GM23338 (cell line): ENCODE results near the gene CDKN3. TPM values are rescaled to one million over a fixed set of nuclear protein-coding genes. Genes with fewer than 3 reads are reported as not detected.

Source experiments
- ATAC-seq: fragments of 200-7000 bp; cut with Tn5 transposase; 3 replicates; pipeline ENCODE4 v1.9.1; 2020
- DNase-seq: peaks from one replicate; pipeline ENCODE4 v3.0.0-alpha.2; 2015; ENCODE audit warnings: low spot score
- H2AFZ ChIP-seq: fragments of 200-600 bp; sonication (generic); 2 replicates; pipeline ENCODE4 v1.8.0; 2016; ENCODE audit warnings: antibody characterized with exemption, mild to moderate bottlenecking, moderate library complexity
- H3F3A ChIP-seq: fragments of 200-600 bp; sonication (generic); replicated peaks from 2 replicates; pipeline ENCODE4 v1.8.0; 2017; ENCODE audit warnings: antibody characterized with exemption, mixed run types, low read depth
- H3K27ac ChIP-seq: fragments of 200-600 bp; sonication (generic); 2 replicates; pipeline ENCODE4 v1.6.1; 2016; ENCODE audit warnings: low read depth
- H3K27me3 ChIP-seq: fragments of 200-600 bp; sonication (generic); 2 replicates; pipeline ENCODE4 v1.8.0; 2016; ENCODE audit warnings: mild to moderate bottlenecking, mixed run types, moderate library complexity; ENCODE audit not compliant: insufficient read depth
- H3K36me3 ChIP-seq: fragments of 200-600 bp; sonication (generic); 2 replicates; pipeline ENCODE4 v1.8.0; 2016; ENCODE audit warnings: mild to moderate bottlenecking; ENCODE audit not compliant: insufficient read depth
- H3K4me1 ChIP-seq: fragments of 200-600 bp; sonication (generic); 2 replicates; pipeline ENCODE4 v1.8.0; 2016; ENCODE audit warnings: mild to moderate bottlenecking, moderate library complexity; ENCODE audit not compliant: insufficient read depth
- H3K4me2 ChIP-seq: fragments of 200-600 bp; sonication (generic); 2 replicates; pipeline ENCODE4 v1.7.1; 2017; ENCODE audit warnings: mixed run types
- H3K4me3 ChIP-seq: fragments of 200-600 bp; sonication (generic); 2 replicates; pipeline ENCODE4 v1.6.1; 2016; ENCODE audit warnings: mixed run types
- H3K79me2 ChIP-seq: fragments of 200-600 bp; sonication (generic); replicated peaks from 2 replicates; pipeline ENCODE4 v1.8.0; 2017; ENCODE audit warnings: mild to moderate bottlenecking; ENCODE audit not compliant: insufficient read depth
- H3K9me2 ChIP-seq: fragments of 200-600 bp; sonication (generic); 2 replicates; pipeline ENCODE4 v1.8.0; 2017; ENCODE audit not compliant: insufficient read depth
- H4K20me1 ChIP-seq: fragments of 200-600 bp; sonication (generic); replicated peaks from 2 replicates; pipeline ENCODE4 v1.8.0; 2017; ENCODE audit warnings: mild to moderate bottlenecking; ENCODE audit not compliant: insufficient read depth
- H3K27ac Mint-ChIP-seq: 2 replicates; pipeline ENCODE4 v1.8.0; 2020; ENCODE audit warnings: inconsistent platforms, mild to moderate bottlenecking, moderate library complexity, mixed read lengths
- H3K27me3 Mint-ChIP-seq: 3 replicates; pipeline ENCODE4 v1.8.0; 2022; ENCODE audit warnings: low read depth, mild to moderate bottlenecking, moderate library complexity, mixed read lengths, inconsistent platforms; ENCODE audit not compliant: insufficient read depth, poor library complexity
- H3K36me3 Mint-ChIP-seq: 3 replicates; pipeline ENCODE4 v1.8.0; 2021; ENCODE audit warnings: low read depth, mild to moderate bottlenecking, inconsistent platforms, moderate library complexity, mixed read lengths
- H3K4me1 Mint-ChIP-seq: 3 replicates; pipeline ENCODE4 v1.8.0; 2020; ENCODE audit warnings: mild to moderate bottlenecking, inconsistent platforms, mixed read lengths
- H3K4me3 Mint-ChIP-seq: 3 replicates; pipeline ENCODE4 v1.8.0; 2021; ENCODE audit warnings: moderate library complexity, mild to moderate bottlenecking, inconsistent platforms, mixed read lengths
- H3K9me3 Mint-ChIP-seq: 3 replicates; pipeline ENCODE4 v1.8.0; 2020; ENCODE audit warnings: moderate library complexity, mild to moderate bottlenecking, inconsistent platforms, mixed read lengths
- CREB1 ChIP-seq: fragments of 250-450 bp; sonication (Bioruptor Pico); IDR thresholded peaks from 2 replicates; pipeline ENCODE4 v1.5.0; 2020; ENCODE audit warnings: low read depth, mild to moderate bottlenecking, moderate library complexity
- EZH2 ChIP-seq: fragments of 200-600 bp; sonication (generic); IDR thresholded peaks from one replicate; pipeline ENCODE4 v1.8.0; 2017; ENCODE audit warnings: antibody characterized with exemption, mild to moderate bottlenecking, low read depth; ENCODE audit not compliant: unreplicated experiment
- EZH2phosphoT487 ChIP-seq: fragments of 200-600 bp; sonication (generic); IDR thresholded peaks from one replicate; pipeline ENCODE4 v1.8.1; 2018; ENCODE audit warnings: antibody characterized with exemption; ENCODE audit not compliant: unreplicated experiment
- JUNB ChIP-seq: IDR thresholded peaks from one replicate; pipeline ENCODE4 v1.6.1; 2016; ENCODE audit warnings: antibody characterized with exemption; ENCODE audit not compliant: unreplicated experiment
- NANOG ChIP-seq: IDR thresholded peaks from 2 replicates; pipeline ENCODE4 v1.6.1; 2016; ENCODE audit warnings: antibody characterized with exemption, borderline replicate concordance
- POLR2AphosphoS5 ChIP-seq: IDR thresholded peaks from 2 replicates; pipeline ENCODE4 v1.6.1; 2016; ENCODE audit warnings: antibody characterized with exemption, low read depth
- STAT1 ChIP-seq: IDR thresholded peaks from one replicate; pipeline ENCODE4 v1.6.1; 2016; ENCODE audit warnings: antibody characterized with exemption; ENCODE audit not compliant: unreplicated experiment
- ZNF114 ChIP-seq: fragments of 250-450 bp; sonication (Bioruptor Pico); IDR thresholded peaks from 2 replicates; pipeline ENCODE4 v1.5.0; 2020; ENCODE audit warnings: mild to moderate bottlenecking, moderate library complexity
- ZNF331 ChIP-seq: fragments of 250-450 bp; sonication (Bioruptor Pico); IDR thresholded peaks from 2 replicates; pipeline ENCODE4 v1.5.0; 2020; ENCODE audit warnings: low read depth, mild to moderate bottlenecking, moderate library complexity
- polyA plus RNA-seq: library from polyadenylated mRNA; unstranded; fragments of >200 nt; fragmentation: Nextera tagmentation; extraction: Ambion mirVana; gene quantifications from 2 replicates; pipeline ENCODE4 v1.2.1, GENCODE V29; 2016
- total RNA-seq: library from RNA; depleted of rRNA; stranded (reverse); fragments of >200 nt; shearing (Covaris generic); gene quantifications from 2 replicates; pipeline ENCODE4 v1.2.3, GENCODE V29; 2014
- TF ChIP-seq, protein P1 (sequence below): IDR thresholded peaks from 2 replicates; pipeline ENCODE4 v1.6.1; 2016; ENCODE audit warnings: antibody characterized with exemption
- TF ChIP-seq, protein P2 (sequence below), 2 experiments: fragments of 200-600 bp in 1 of 2; sonication (generic) in 1 of 2; conservative IDR thresholded peaks; 2 replicates each; pipeline versions ENCODE4 v1.5.1 to v1.6.1; 2016 to 2017; ENCODE audit warnings: antibody characterized with exemption in 2 of 2, low read depth in 2 of 2, mild to moderate bottlenecking in 2 of 2, moderate library complexity in 1 of 2
- TF ChIP-seq, protein P3 (sequence below): fragments of 250-450 bp; sonication (Bioruptor Pico); IDR thresholded peaks from 2 replicates; pipeline ENCODE4 v1.5.0; 2020; ENCODE audit warnings: mild to moderate bottlenecking, moderate library complexity
- TF ChIP-seq, protein P4 (sequence below): IDR thresholded peaks from one replicate; pipeline ENCODE4 v1.6.1; 2018; ENCODE audit warnings: antibody characterized with exemption; ENCODE audit not compliant: unreplicated experiment

CDKN3 gene
- total and polyA plus RNA-seq, 2 experiments from 2014 or later: 36.3 to 97.4 TPM

DNA sequence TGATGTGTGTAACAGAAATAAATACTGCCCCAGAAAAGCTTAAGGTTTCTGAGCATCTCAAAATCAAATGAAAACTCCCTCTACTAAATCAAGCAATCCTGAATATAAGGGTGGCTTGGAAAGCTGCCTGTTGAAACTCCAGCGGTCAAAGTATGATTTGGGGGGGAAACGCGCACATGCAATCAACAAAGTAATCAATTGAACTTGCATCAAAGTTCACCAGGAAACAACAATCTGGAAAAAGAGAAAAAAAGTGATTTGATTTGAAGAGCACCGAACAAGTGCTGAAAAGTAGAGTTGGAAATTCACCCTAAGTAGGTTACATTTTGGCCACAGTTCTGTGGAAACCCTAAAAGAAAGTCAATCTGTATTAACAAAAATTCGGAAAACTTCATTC is 43.7 kb downstream of the CDKN3 start:
- Mint-ChIP-seq H3K4me3 (peak overlapping the region; percentile 94), H3K27ac (peak overlapping the region; percentile 95), H3K4me1 (peaks cover 39% of the 10 kb centered on the region), H3K27me3 (peaks cover 8% of the 10 kb centered on the region), H3K36me3 (peaks cover 20% of the 10 kb centered on the region; the same call in 2 of the 3 replicates), H3K9me3 (no peaks in the 10 kb centered on the region)
- no peak for DNase-seq
- H3K27ac ChIP-seq: peak overlapping the region; percentile 97
- ATAC-seq: no peak
- H3K4me1 ChIP-seq: peaks cover 26% of the 10 kb centered on the region
- H3K4me3 ChIP-seq: peak overlapping the region; percentile 92
- H2AFZ ChIP-seq: no peak overlapping the region
- TF ChIP-seq, protein P1, sequence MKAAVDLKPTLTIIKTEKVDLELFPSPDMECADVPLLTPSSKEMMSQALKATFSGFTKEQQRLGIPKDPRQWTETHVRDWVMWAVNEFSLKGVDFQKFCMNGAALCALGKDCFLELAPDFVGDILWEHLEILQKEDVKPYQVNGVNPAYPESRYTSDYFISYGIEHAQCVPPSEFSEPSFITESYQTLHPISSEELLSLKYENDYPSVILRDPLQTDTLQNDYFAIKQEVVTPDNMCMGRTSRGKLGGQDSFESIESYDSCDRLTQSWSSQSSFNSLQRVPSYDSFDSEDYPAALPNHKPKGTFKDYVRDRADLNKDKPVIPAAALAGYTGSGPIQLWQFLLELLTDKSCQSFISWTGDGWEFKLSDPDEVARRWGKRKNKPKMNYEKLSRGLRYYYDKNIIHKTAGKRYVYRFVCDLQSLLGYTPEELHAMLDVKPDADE: no peak
- TF ChIP-seq, protein P2, sequence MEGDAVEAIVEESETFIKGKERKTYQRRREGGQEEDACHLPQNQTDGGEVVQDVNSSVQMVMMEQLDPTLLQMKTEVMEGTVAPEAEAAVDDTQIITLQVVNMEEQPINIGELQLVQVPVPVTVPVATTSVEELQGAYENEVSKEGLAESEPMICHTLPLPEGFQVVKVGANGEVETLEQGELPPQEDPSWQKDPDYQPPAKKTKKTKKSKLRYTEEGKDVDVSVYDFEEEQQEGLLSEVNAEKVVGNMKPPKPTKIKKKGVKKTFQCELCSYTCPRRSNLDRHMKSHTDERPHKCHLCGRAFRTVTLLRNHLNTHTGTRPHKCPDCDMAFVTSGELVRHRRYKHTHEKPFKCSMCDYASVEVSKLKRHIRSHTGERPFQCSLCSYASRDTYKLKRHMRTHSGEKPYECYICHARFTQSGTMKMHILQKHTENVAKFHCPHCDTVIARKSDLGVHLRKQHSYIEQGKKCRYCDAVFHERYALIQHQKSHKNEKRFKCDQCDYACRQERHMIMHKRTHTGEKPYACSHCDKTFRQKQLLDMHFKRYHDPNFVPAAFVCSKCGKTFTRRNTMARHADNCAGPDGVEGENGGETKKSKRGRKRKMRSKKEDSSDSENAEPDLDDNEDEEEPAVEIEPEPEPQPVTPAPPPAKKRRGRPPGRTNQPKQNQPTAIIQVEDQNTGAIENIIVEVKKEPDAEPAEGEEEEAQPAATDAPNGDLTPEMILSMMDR (conservative IDR thresholded peaks at IDR 0.05; ENCODE audit: low read depth in 2 of 2): no peak
- TF ChIP-seq EZH2phosphoT487 (no peak), NANOG (no peak), EZH2 (no peak), CREB1 (no peak), STAT1 (no peak), ZNF331 (CRISPR knock-in tag) (no peak), JUNB (no peak), POLR2AphosphoS5 (no peak), ZNF114 (CRISPR knock-in tag) (no peak)
- TF ChIP-seq, protein P3, sequence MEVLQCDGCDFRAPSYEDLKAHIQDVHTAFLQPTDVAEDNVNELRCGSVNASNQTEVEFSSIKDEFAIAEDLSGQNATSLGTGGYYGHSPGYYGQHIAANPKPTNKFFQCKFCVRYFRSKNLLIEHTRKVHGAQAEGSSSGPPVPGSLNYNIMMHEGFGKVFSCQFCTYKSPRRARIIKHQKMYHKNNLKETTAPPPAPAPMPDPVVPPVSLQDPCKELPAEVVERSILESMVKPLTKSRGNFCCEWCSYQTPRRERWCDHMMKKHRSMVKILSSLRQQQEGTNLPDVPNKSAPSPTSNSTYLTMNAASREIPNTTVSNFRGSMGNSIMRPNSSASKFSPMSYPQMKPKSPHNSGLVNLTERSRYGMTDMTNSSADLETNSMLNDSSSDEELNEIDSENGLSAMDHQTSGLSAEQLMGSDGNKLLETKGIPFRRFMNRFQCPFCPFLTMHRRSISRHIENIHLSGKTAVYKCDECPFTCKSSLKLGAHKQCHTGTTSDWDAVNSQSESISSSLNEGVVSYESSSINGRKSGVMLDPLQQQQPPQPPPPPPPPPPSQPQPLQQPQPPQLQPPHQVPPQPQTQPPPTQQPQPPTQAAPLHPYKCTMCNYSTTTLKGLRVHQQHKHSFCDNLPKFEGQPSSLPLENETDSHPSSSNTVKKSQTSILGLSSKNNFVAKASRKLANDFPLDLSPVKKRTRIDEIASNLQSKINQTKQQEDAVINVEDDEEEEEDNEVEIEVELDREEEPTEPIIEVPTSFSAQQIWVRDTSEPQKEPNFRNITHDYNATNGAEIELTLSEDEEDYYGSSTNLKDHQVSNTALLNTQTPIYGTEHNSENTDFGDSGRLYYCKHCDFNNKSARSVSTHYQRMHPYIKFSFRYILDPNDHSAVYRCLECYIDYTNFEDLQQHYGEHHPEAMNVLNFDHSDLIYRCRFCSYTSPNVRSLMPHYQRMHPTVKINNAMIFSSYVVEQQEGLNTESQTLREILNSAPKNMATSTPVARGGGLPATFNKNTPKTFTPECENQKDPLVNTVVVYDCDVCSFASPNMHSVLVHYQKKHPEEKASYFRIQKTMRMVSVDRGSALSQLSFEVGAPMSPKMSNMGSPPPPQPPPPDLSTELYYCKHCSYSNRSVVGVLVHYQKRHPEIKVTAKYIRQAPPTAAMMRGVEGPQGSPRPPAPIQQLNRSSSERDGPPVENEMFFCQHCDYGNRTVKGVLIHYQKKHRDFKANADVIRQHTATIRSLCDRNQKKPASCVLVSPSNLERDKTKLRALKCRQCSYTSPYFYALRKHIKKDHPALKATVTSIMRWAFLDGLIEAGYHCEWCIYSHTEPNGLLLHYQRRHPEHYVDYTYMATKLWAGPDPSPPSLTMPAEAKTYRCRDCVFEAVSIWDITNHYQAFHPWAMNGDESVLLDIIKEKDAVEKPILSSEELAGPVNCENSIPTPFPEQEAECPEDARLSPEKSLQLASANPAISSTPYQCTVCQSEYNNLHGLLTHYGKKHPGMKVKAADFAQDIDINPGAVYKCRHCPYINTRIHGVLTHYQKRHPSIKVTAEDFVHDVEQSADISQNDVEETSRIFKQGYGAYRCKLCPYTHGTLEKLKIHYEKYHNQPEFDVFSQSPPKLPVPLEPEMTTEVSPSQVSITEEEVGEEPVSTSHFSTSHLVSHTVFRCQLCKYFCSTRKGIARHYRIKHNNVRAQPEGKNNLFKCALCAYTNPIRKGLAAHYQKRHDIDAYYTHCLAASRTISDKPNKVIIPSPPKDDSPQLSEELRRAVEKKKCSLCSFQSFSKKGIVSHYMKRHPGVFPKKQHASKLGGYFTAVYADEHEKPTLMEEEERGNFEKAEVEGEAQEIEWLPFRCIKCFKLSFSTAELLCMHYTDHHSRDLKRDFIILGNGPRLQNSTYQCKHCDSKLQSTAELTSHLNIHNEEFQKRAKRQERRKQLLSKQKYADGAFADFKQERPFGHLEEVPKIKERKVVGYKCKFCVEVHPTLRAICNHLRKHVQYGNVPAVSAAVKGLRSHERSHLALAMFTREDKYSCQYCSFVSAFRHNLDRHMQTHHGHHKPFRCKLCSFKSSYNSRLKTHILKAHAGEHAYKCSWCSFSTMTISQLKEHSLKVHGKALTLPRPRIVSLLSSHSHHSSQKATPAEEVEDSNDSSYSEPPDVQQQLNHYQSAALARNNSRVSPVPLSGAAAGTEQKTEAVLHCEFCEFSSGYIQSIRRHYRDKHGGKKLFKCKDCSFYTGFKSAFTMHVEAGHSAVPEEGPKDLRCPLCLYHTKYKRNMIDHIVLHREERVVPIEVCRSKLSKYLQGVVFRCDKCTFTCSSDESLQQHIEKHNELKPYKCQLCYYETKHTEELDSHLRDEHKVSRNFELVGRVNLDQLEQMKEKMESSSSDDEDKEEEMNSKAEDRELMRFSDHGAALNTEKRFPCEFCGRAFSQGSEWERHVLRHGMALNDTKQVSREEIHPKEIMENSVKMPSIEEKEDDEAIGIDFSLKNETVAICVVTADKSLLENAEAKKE (CRISPR knock-in tag): no peak
- TF ChIP-seq, protein P4, sequence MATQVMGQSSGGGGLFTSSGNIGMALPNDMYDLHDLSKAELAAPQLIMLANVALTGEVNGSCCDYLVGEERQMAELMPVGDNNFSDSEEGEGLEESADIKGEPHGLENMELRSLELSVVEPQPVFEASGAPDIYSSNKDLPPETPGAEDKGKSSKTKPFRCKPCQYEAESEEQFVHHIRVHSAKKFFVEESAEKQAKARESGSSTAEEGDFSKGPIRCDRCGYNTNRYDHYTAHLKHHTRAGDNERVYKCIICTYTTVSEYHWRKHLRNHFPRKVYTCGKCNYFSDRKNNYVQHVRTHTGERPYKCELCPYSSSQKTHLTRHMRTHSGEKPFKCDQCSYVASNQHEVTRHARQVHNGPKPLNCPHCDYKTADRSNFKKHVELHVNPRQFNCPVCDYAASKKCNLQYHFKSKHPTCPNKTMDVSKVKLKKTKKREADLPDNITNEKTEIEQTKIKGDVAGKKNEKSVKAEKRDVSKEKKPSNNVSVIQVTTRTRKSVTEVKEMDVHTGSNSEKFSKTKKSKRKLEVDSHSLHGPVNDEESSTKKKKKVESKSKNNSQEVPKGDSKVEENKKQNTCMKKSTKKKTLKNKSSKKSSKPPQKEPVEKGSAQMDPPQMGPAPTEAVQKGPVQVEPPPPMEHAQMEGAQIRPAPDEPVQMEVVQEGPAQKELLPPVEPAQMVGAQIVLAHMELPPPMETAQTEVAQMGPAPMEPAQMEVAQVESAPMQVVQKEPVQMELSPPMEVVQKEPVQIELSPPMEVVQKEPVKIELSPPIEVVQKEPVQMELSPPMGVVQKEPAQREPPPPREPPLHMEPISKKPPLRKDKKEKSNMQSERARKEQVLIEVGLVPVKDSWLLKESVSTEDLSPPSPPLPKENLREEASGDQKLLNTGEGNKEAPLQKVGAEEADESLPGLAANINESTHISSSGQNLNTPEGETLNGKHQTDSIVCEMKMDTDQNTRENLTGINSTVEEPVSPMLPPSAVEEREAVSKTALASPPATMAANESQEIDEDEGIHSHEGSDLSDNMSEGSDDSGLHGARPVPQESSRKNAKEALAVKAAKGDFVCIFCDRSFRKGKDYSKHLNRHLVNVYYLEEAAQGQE: no peak
- 0 out of 2 replicates have a peak, but pooled peaks cover 4% of the 10 kb centered on the region for H3F3A ChIP-seq
- no peaks in the 10 kb centered on the region for H3K27me3 ChIP-seq
- peaks cover 52% of the 10 kb centered on the region for H3K79me2 ChIP-seq
- H4K20me1 ChIP-seq: peaks cover under 1% of the 10 kb centered on the region; the same call in 1 of the 2 replicates
- no peaks in the 10 kb centered on the region for H3K9me2 ChIP-seq
- peak overlapping the region; percentile 93 for H3K4me2 ChIP-seq
- no peaks in the 10 kb centered on the region for H3K36me3 ChIP-seq
